CD4-positive, alpha-beta T cell treated with Interleukin-4 for 1 hour (primary cell): ENCODE results near the gene SNIP1.
A peak's percentile ranks its signal among the peaks of the same experiment; 100 is the strongest.
"Not testable (repeated sequence)": the region's sequence is repeated elsewhere in the genome, so short reads cannot be mapped to it uniquely, and the experiment has no call there.

ENCODE experiments used
- DNase-seq, 2 donors: peaks; one replicate each; pipeline ENCODE4 v3.0.0-alpha.2; 2020 to 2022

The SNIP1 gene

GRCh38 chr1:37506740-37507139 lies 47.4 kb downstream of the SNIP1 start:
- DNase-seq = no peak

- DNase-seq = not testable (repeated sequence)
Measured at GRCh38 chr1:37502791-37503190, 51.3 kb downstream of the SNIP1 start.

- DNase-seq = no peak
Measured at GRCh38 chr1:37502104-37502503, 52.0 kb downstream of the SNIP1 start.

GRCh38 chr1:37501661-37502060 lies 52.4 kb downstream of the SNIP1 start:
- DNase-seq = no peak

- no peak for DNase-seq
Measured at GRCh38 chr1:37498872-37499617, 55.0 kb downstream of the SNIP1 start.

GRCh38 chr1:37497832-37498231 lies 56.3 kb downstream of the SNIP1 start:
- no peak for DNase-seq

GRCh38 chr1:37495875-37496274 lies 58.2 kb downstream of the SNIP1 start:
- no peak for DNase-seq

GRCh38 chr1:37493336-37494098 lies 60.6 kb downstream of the SNIP1 start:
- DNase-seq = no peak

- DNase-seq = no peak
Measured at GRCh38 chr1:37487619-37487984, 66.5 kb downstream of the SNIP1 start.

GRCh38 chr1:37486680-37487618 lies 67.1 kb downstream of the SNIP1 start:
- peak; percentile 74 to 80 for DNase-seq

GRCh38 chr1:37485902-37486679 lies 68.0 kb downstream of the SNIP1 start:
- DNase-seq = no peak
